WTC11 (cell line): ENCODE measurements around the gene USH2A. TPM values are rescaled to one million over a fixed set of nuclear protein-coding genes. Genes with fewer than 3 reads are reported as not detected.

Experiments
- ATAC-seq: fragments of 200-7000 bp; cut with Tn5 transposase; 2 replicates; pipeline ENCODE4 v1.10.0; 2021; ENCODE audit warnings: mild to moderate bottlenecking, moderate library complexity
- CTCF ChIA-PET: fragments of 300-600 bp; sonication (Branson Sonifier 250); formaldehyde crosslinking; loops from one replicate; lab custom pipeline; 2021; ENCODE audit warnings: antibody characterized with exemption; lab: Charles Lee
- POLR2A ChIA-PET: fragments of 350-600 bp; sonication (Branson Sonifier 250); formaldehyde crosslinking; loops from one replicate; lab custom pipeline; 2021; ENCODE audit warnings: antibody characterized with exemption; lab: Charles Lee
- DNase-seq: peaks from one replicate; pipeline ENCODE4 v3.0.0; 2021; ENCODE audit warnings: low spot score
- H3K27ac Mint-ChIP-seq: 2 replicates; pipeline ENCODE4 v1.8.0; 2021; ENCODE audit warnings: mixed read lengths
- H3K27me3 Mint-ChIP-seq: 2 replicates; pipeline ENCODE4 v1.8.0; 2021; ENCODE audit warnings: low read depth, mild to moderate bottlenecking, moderate library complexity, mixed read lengths
- H3K36me3 Mint-ChIP-seq: 2 replicates; pipeline ENCODE4 v1.8.0; 2021; ENCODE audit warnings: mixed read lengths
- H3K4me1 Mint-ChIP-seq: 2 replicates; pipeline ENCODE4 v1.8.0; 2022; ENCODE audit warnings: mixed read lengths
- H3K4me3 Mint-ChIP-seq: 2 replicates; pipeline ENCODE4 v1.8.0; 2021; ENCODE audit warnings: mild to moderate bottlenecking, moderate library complexity, mixed read lengths
- H3K9me3 Mint-ChIP-seq: 2 replicates; pipeline ENCODE4 v1.8.0; 2021; ENCODE audit warnings: mixed read lengths
- ARID4B ChIP-seq: sonication (generic); formaldehyde crosslinking; IDR thresholded peaks from 2 replicates; pipeline ENCODE4 v1.8.0; 2023; ENCODE audit warnings: missing genetic modification reagents, mild to moderate bottlenecking, borderline replicate concordance
- E2F5 ChIP-seq: sonication (generic); formaldehyde crosslinking; IDR thresholded peaks from 2 replicates; pipeline ENCODE4 v1.8.1; 2022; ENCODE audit warnings: mild to moderate bottlenecking, moderate library complexity, missing genetic modification reagents
- FOXP1 ChIP-seq: sonication (generic); formaldehyde crosslinking; IDR thresholded peaks from 2 replicates; pipeline ENCODE4 v1.8.0; 2022; ENCODE audit warnings: missing genetic modification reagents, mild to moderate bottlenecking, moderate library complexity, borderline replicate concordance
- FOXP4 ChIP-seq: sonication (generic); formaldehyde crosslinking; IDR thresholded peaks from 2 replicates; pipeline ENCODE4 v1.8.0; 2022; ENCODE audit warnings: mild to moderate bottlenecking, missing genetic modification reagents
- GTF2I ChIP-seq: fragments of 250-450 bp; sonication (Bioruptor Pico); conservative IDR thresholded peaks from 2 replicates; pipeline ENCODE4 v1.4.0; 2021; ENCODE audit warnings: mild to moderate bottlenecking
- MYBL2 ChIP-seq: sonication (generic); formaldehyde crosslinking; IDR thresholded peaks from 2 replicates; pipeline ENCODE4 v1.8.1; 2023; ENCODE audit warnings: mild to moderate bottlenecking, moderate library complexity, missing genetic modification reagents
- NFATC4 ChIP-seq: fragments of 250-450 bp; sonication (Bioruptor Pico); IDR thresholded peaks from 2 replicates; pipeline ENCODE4 v1.9.0; 2021; ENCODE audit warnings: mild to moderate bottlenecking
- OVOL2 ChIP-seq: fragments of 250-450 bp; sonication (Bioruptor Pico); IDR thresholded peaks from 2 replicates; pipeline ENCODE4 v1.9.0; 2021; ENCODE audit warnings: mild to moderate bottlenecking, borderline replicate concordance
- RORB ChIP-seq: fragments of 250-450 bp; sonication (Bioruptor Pico); IDR thresholded peaks from 2 replicates; pipeline ENCODE4 v1.9.0; 2021; ENCODE audit warnings: mild to moderate bottlenecking
- SP1 ChIP-seq: sonication (generic); formaldehyde crosslinking; conservative IDR thresholded peaks from 2 replicates; pipeline ENCODE4 v1.8.1; 2022; ENCODE audit warnings: missing genetic modification reagents
- TEAD1 ChIP-seq: sonication (generic); formaldehyde crosslinking; IDR thresholded peaks from 2 replicates; pipeline ENCODE4 v1.8.0; 2022; ENCODE audit warnings: mild to moderate bottlenecking, missing genetic modification reagents
- TEAD4 ChIP-seq: sonication (generic); formaldehyde crosslinking; IDR thresholded peaks from 2 replicates; pipeline ENCODE4 v1.8.0; 2022; ENCODE audit warnings: mild to moderate bottlenecking, missing genetic modification reagents
- ZNF138 ChIP-seq: sonication (generic); formaldehyde crosslinking; conservative IDR thresholded peaks from 2 replicates; pipeline ENCODE4 v1.8.1; 2022; ENCODE audit warnings: mild to moderate bottlenecking, moderate library complexity, missing genetic modification reagents
- total RNA-seq: library from RNA; stranded (reverse); gene quantifications from 3 replicates; pipeline ENCODE4 v1.2.3, GENCODE V29; 2021
- TF ChIP-seq, protein P1 (sequence below): sonication (generic); formaldehyde crosslinking; IDR thresholded peaks from 2 replicates; pipeline ENCODE4 v1.8.1; 2023; ENCODE audit warnings: mild to moderate bottlenecking, missing genetic modification reagents
- TF ChIP-seq, protein P2 (sequence below): sonication (generic); formaldehyde crosslinking; IDR thresholded peaks from 2 replicates; pipeline ENCODE4 v1.8.0; 2022; ENCODE audit warnings: mild to moderate bottlenecking, missing genetic modification reagents
- TF ChIP-seq, protein P3 (sequence below): sonication (generic); formaldehyde crosslinking; IDR thresholded peaks from 2 replicates; pipeline ENCODE4 v1.8.1; 2023; ENCODE audit warnings: mild to moderate bottlenecking, missing genetic modification reagents, borderline replicate concordance

USH2A gene
- total RNA-seq, 1 experiment from 2014 or later = 0.37 TPM

- no peaks in the 10 kb centered on the region for H3K36me3 Mint-ChIP-seq
- peak overlapping the region; percentile 56 for H3K4me3 Mint-ChIP-seq
- H3K27me3 Mint-ChIP-seq = no peaks in the 10 kb centered on the region
- POLR2A ChIA-PET = interaction anchor here (0.6 kb wide), 1 partner anchor 377 kb away, joined by 3 read pairs; no protein-coding TSS in a partner anchor
- CTCF ChIA-PET = interaction anchor here (0.5 to 2.2 kb wide), 74 partner anchors 8 to 912 kb away, joined by 3 to 22 read pairs (median 4); no protein-coding TSS in a partner anchor
- H3K9me3 Mint-ChIP-seq = 0 out of 2 replicates have a peak, but pooled peaks cover under 1% of the 10 kb centered on the region
- peaks cover 15% of the 10 kb centered on the region for H3K4me1 Mint-ChIP-seq
- peak; percentile 98 for ATAC-seq
- DNase-seq = peak; percentile 41
- H3K27ac Mint-ChIP-seq = peak overlapping the region; percentile 80
- TF ChIP-seq, protein P1, sequence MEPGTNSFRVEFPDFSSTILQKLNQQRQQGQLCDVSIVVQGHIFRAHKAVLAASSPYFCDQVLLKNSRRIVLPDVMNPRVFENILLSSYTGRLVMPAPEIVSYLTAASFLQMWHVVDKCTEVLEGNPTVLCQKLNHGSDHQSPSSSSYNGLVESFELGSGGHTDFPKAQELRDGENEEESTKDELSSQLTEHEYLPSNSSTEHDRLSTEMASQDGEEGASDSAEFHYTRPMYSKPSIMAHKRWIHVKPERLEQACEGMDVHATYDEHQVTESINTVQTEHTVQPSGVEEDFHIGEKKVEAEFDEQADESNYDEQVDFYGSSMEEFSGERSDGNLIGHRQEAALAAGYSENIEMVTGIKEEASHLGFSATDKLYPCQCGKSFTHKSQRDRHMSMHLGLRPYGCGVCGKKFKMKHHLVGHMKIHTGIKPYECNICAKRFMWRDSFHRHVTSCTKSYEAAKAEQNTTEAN (CRISPR knock-in tag) = no peak
- no peak for TF ChIP-seq SP1 (CRISPR knock-in tag)
Measured at GRCh38 chr1:216221260-216221700, 202.0 kb downstream of the USH2A start.

GRCh38 chr1:216216305-216216704 is 206.9 kb downstream of the USH2A start:
- DNase-seq = no peak
- H3K9me3 Mint-ChIP-seq = no peaks in the 10 kb centered on the region
- ATAC-seq = no peak
- CTCF ChIA-PET = no interaction called here
- H3K27me3 Mint-ChIP-seq = no peaks in the 10 kb centered on the region
- peaks cover 12% of the 10 kb centered on the region for H3K4me1 Mint-ChIP-seq
- TF ChIP-seq OVOL2 (CRISPR knock-in tag) = no peak
- TF ChIP-seq, all 79 proteins: peak for 0
- Mint-ChIP-seq H3K36me3 (no peaks in the 10 kb centered on the region), H3K27ac (no peak overlapping the region), H3K4me3 (no peak overlapping the region)
- POLR2A ChIA-PET = no interaction called here

DNA sequence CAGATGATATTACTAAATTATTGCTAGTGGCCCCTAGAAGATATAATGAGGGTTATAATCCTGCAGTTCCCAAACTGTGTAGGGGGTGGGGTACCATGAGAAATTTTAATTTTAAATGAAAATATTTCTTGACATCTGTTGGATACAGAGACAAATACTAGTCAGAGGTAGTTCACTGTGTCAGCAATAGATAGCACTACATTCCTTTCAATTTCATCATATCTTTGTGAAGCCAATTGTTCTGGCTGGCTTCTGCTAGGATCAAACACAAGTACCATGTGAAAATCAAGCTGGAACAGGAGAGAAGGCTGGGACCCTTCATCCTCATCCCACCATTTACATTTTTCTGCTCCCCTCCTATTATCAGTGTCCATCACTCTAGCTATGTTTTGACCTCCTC is 208.1 kb downstream of the USH2A start:
- ChIA-PET CTCF (no interaction called here), POLR2A (no interaction called here)
- Mint-ChIP-seq H3K27me3 (no peaks in the 10 kb centered on the region), H3K27ac (no peak overlapping the region), H3K9me3 (no peaks in the 10 kb centered on the region), H3K4me3 (no peak overlapping the region), H3K36me3 (no peaks in the 10 kb centered on the region), H3K4me1 (peaks cover under 1% of the 10 kb centered on the region)
- TF ChIP-seq FOXP1 (no peak), RORB (no peak), NFATC4 (CRISPR knock-in tag) (no peak), TEAD4 (CRISPR knock-in tag) (no peak), ARID4B (CRISPR knock-in tag) (no peak), TEAD1 (CRISPR knock-in tag) (no peak)
- TF ChIP-seq, protein P2, sequence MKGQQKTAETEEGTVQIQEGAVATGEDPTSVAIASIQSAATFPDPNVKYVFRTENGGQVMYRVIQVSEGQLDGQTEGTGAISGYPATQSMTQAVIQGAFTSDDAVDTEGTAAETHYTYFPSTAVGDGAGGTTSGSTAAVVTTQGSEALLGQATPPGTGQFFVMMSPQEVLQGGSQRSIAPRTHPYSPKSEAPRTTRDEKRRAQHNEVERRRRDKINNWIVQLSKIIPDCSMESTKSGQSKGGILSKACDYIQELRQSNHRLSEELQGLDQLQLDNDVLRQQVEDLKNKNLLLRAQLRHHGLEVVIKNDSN (CRISPR knock-in tag) = no peak
- no peak for DNase-seq
- no peak for ATAC-seq

GRCh38 chr1:216212826-216213225 is 210.4 kb downstream of the USH2A start:
- ATAC-seq (no peak), DNase-seq (no peak)
- CTCF ChIA-PET = interaction anchor here (1.1 to 1.3 kb wide), 2 partner anchors 8 to 9 kb away, joined by 3 to 5 read pairs; no protein-coding TSS in a partner anchor
- no peaks in the 10 kb centered on the region for H3K27me3 Mint-ChIP-seq
- H3K36me3 Mint-ChIP-seq = no peaks in the 10 kb centered on the region
- H3K4me1 Mint-ChIP-seq = no peaks in the 10 kb centered on the region
- H3K9me3 Mint-ChIP-seq = no peaks in the 10 kb centered on the region
- no peak overlapping the region for H3K4me3 Mint-ChIP-seq
- POLR2A ChIA-PET = no interaction called here
- no peak overlapping the region for H3K27ac Mint-ChIP-seq
- TF ChIP-seq FOXP4 (CRISPR knock-in tag) (no peak), MYBL2 (no peak), GTF2I (CRISPR knock-in tag) (no peak), ZNF138 (no peak), E2F5 (no peak)
- TF ChIP-seq, protein P3, sequence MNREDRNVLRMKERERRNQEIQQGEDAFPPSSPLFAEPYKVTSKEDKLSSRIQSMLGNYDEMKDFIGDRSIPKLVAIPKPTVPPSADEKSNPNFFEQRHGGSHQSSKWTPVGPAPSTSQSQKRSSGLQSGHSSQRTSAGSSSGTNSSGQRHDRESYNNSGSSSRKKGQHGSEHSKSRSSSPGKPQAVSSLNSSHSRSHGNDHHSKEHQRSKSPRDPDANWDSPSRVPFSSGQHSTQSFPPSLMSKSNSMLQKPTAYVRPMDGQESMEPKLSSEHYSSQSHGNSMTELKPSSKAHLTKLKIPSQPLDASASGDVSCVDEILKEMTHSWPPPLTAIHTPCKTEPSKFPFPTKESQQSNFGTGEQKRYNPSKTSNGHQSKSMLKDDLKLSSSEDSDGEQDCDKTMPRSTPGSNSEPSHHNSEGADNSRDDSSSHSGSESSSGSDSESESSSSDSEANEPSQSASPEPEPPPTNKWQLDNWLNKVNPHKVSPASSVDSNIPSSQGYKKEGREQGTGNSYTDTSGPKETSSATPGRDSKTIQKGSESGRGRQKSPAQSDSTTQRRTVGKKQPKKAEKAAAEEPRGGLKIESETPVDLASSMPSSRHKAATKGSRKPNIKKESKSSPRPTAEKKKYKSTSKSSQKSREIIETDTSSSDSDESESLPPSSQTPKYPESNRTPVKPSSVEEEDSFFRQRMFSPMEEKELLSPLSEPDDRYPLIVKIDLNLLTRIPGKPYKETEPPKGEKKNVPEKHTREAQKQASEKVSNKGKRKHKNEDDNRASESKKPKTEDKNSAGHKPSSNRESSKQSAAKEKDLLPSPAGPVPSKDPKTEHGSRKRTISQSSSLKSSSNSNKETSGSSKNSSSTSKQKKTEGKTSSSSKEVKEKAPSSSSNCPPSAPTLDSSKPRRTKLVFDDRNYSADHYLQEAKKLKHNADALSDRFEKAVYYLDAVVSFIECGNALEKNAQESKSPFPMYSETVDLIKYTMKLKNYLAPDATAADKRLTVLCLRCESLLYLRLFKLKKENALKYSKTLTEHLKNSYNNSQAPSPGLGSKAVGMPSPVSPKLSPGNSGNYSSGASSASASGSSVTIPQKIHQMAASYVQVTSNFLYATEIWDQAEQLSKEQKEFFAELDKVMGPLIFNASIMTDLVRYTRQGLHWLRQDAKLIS (CRISPR knock-in tag) = no peak
